ENCODE results near the gene ALKBH5. TPM values are rescaled to one million over a fixed set of nuclear protein-coding genes. Genes with fewer than 3 reads are reported as not detected.
A peak's percentile ranks its signal among the peaks of the same experiment; 100 is the strongest.

ALKBH5 gene
- total and polyA plus RNA-seq, 2 of the 8 experiments (the other 6 are each of a cell fraction or from before 2014, with no cell fraction given): 63.7 to 86.4 TPM

GRCh38 chr17:18258356-18259038 is 74.9 kb downstream of the ALKBH5 start, which contains the start of gene FLII (continued):
- TF ChIP-seq ASH2L (IDR thresholded peaks at IDR 0.05; ENCODE audit: low read length) (peak; percentile 63), KDM4A (IDR thresholded peaks at IDR 0.05; ENCODE audit: low read depth, low read length, severe bottlenecking) (peak; percentile 80), BACH1 (IDR thresholded peaks at IDR 0.05; ENCODE audit: low read length) (no peak), CREB1 (IDR thresholded peaks at IDR 0.05) (0 out of 2 replicates have a peak, but pooled peaks have one; percentile 17), BCL11A (IDR thresholded peaks at IDR 0.05; ENCODE audit: low read depth in 2 of 2, low read length in 2 of 2) (no peak), EGR1 (IDR thresholded peaks at IDR 0.05; ENCODE audit: borderline replicate concordance, low read depth, low read length) (no peak), RFX5 (IDR thresholded peaks at IDR 0.05; ENCODE audit: borderline replicate concordance, low read depth, low read length) (no peak), SUZ12 (IDR thresholded peaks at IDR 0.05; ENCODE audit: low read length) (no peak), TEAD4 (IDR thresholded peaks at IDR 0.05; ENCODE audit: low read depth, low read length) (peak; percentile 78)
- TF ChIP-seq, protein P1, sequence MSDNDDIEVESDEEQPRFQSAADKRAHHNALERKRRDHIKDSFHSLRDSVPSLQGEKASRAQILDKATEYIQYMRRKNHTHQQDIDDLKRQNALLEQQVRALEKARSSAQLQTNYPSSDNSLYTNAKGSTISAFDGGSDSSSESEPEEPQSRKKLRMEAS (IDR thresholded peaks at IDR 0.05): peak; percentile 10; the same call in 1 of the 2 replicates
- TF ChIP-seq, protein P2, sequence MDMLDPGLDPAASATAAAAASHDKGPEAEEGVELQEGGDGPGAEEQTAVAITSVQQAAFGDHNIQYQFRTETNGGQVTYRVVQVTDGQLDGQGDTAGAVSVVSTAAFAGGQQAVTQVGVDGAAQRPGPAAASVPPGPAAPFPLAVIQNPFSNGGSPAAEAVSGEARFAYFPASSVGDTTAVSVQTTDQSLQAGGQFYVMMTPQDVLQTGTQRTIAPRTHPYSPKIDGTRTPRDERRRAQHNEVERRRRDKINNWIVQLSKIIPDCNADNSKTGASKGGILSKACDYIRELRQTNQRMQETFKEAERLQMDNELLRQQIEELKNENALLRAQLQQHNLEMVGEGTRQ (IDR thresholded peaks at IDR 0.05; ENCODE audit: low read length): no peak

Other genes with a start within 250 kb of the ALKBH5 start
- gene TOM1L2, start 211.4 kb upstream of the ALKBH5 start, total RNA-seq (2021; fragmentation: NEBNext Ultra II Directional; extraction: Animal tissue kit (Norgen Biotek cat#: 25700)): 3.3 and 3.4 TPM in 2 replicates
- 2.0 and 4.2 TPM in 2 replicates for gene TOM1L2, start 211.4 kb upstream of the ALKBH5 start, polyA plus RNA-seq (2011; rRNA removed)
- not detected in 2 replicates for gene DRC3, start 211.0 kb upstream of the ALKBH5 start, total RNA-seq (2021; fragmentation: NEBNext Ultra II Directional; extraction: Animal tissue kit (Norgen Biotek cat#: 25700))
- gene DRC3, start 211.0 kb upstream of the ALKBH5 start, polyA plus RNA-seq (2011; rRNA removed): 0.22 and 0.59 TPM in 2 replicates
- gene ATPAF2, start 144.7 kb upstream of the ALKBH5 start, total RNA-seq (2021; fragmentation: NEBNext Ultra II Directional; extraction: Animal tissue kit (Norgen Biotek cat#: 25700)): 22.9 and 23.3 TPM in 2 replicates
- gene ATPAF2, start 144.7 kb upstream of the ALKBH5 start, polyA plus RNA-seq (2011; rRNA removed): 19.6 and 28.3 TPM in 2 replicates
- 15.0 and 15.2 TPM in 2 replicates for gene GID4, start 144.4 kb upstream of the ALKBH5 start, total RNA-seq (2021; fragmentation: NEBNext Ultra II Directional; extraction: Animal tissue kit (Norgen Biotek cat#: 25700))
- 5.4 and 5.6 TPM in 2 replicates for gene GID4, start 144.4 kb upstream of the ALKBH5 start, polyA plus RNA-seq (2011; rRNA removed)
- gene DRG2, start 95.9 kb upstream of the ALKBH5 start, total RNA-seq (2021; fragmentation: NEBNext Ultra II Directional; extraction: Animal tissue kit (Norgen Biotek cat#: 25700)): 44.6 and 50.1 TPM in 2 replicates
- gene DRG2, start 95.9 kb upstream of the ALKBH5 start, polyA plus RNA-seq (2011; rRNA removed): 47.8 and 57.5 TPM in 2 replicates
- 1.5 and 1.6 TPM in 2 replicates for gene MYO15A, start 75.1 kb upstream of the ALKBH5 start, total RNA-seq (2021; fragmentation: NEBNext Ultra II Directional; extraction: Animal tissue kit (Norgen Biotek cat#: 25700))
- gene MYO15A, start 75.1 kb upstream of the ALKBH5 start, polyA plus RNA-seq (2011; rRNA removed): 4.2 and 5.5 TPM in 2 replicates
- gene LLGL1, start 41.8 kb downstream of the ALKBH5 start, total RNA-seq (2021; fragmentation: NEBNext Ultra II Directional; extraction: Animal tissue kit (Norgen Biotek cat#: 25700)): 71.3 and 72.8 TPM in 2 replicates
- gene LLGL1, start 41.8 kb downstream of the ALKBH5 start, polyA plus RNA-seq (2011; rRNA removed): 107 and 137 TPM in 2 replicates
- gene FLII, start 74.9 kb downstream of the ALKBH5 start, total RNA-seq (2021; fragmentation: NEBNext Ultra II Directional; extraction: Animal tissue kit (Norgen Biotek cat#: 25700)): 300 and 324 TPM in 2 replicates
- gene FLII, start 74.9 kb downstream of the ALKBH5 start, polyA plus RNA-seq (2011; rRNA removed): 549 and 674 TPM in 2 replicates
- 9.9 and 12.4 TPM in 2 replicates for gene MIEF2, start 76.8 kb downstream of the ALKBH5 start, total RNA-seq (2021; fragmentation: NEBNext Ultra II Directional; extraction: Animal tissue kit (Norgen Biotek cat#: 25700))
- 24.9 and 39.6 TPM in 2 replicates for gene MIEF2, start 76.8 kb downstream of the ALKBH5 start, polyA plus RNA-seq (2011; rRNA removed)
- gene TOP3A, start 131.2 kb downstream of the ALKBH5 start, total RNA-seq (2021; fragmentation: NEBNext Ultra II Directional; extraction: Animal tissue kit (Norgen Biotek cat#: 25700)): 46.2 and 54.3 TPM in 2 replicates
- 21.5 and 23.4 TPM in 2 replicates for gene TOP3A, start 131.2 kb downstream of the ALKBH5 start, polyA plus RNA-seq (2011; rRNA removed)
- 18.5 and 19.0 TPM in 2 replicates for gene SMCR8, start 131.5 kb downstream of the ALKBH5 start, total RNA-seq (2021; fragmentation: NEBNext Ultra II Directional; extraction: Animal tissue kit (Norgen Biotek cat#: 25700))
- gene SMCR8, start 131.5 kb downstream of the ALKBH5 start, polyA plus RNA-seq (2011; rRNA removed): 6.9 and 8.9 TPM in 2 replicates
- 38.0 and 39.3 TPM in 2 replicates for gene SHMT1, start 179.7 kb downstream of the ALKBH5 start, total RNA-seq (2021; fragmentation: NEBNext Ultra II Directional; extraction: Animal tissue kit (Norgen Biotek cat#: 25700))
- 30.7 and 31.9 TPM in 2 replicates for gene SHMT1, start 179.7 kb downstream of the ALKBH5 start, polyA plus RNA-seq (2011; rRNA removed)
- gene EVPLL, start 193.9 kb downstream of the ALKBH5 start, total RNA-seq (2021; fragmentation: NEBNext Ultra II Directional; extraction: Animal tissue kit (Norgen Biotek cat#: 25700)): not detected in 2 replicates
- 0.06 and 0.13 TPM in 2 replicates for gene EVPLL, start 193.9 kb downstream of the ALKBH5 start, polyA plus RNA-seq (2011; rRNA removed)